IMR-90 (cell line): ENCODE results near the gene NOMO2.
"Not testable (repeated sequence)": the region's sequence is repeated elsewhere in the genome, so short reads cannot be mapped to it uniquely, and the experiment has no call there.

ENCODE experiments used
- BHLHE40 ChIP-seq: fragments of 150-350 bp; IDR thresholded peaks from 2 replicates; pipeline ENCODE4 v1.6.1; 2016; ENCODE audit warnings: mild to moderate bottlenecking, low read depth, low read length
- RAD21 ChIP-seq: IDR thresholded peaks from 2 replicates; pipeline ENCODE4 v1.6.1; 2012; ENCODE audit warnings: low read length, improper control_type of control experiment
- TF ChIP-seq, protein P1 (sequence below): conservative IDR thresholded peaks from 2 replicates; pipeline ENCODE4 v1.5.1; 2012; ENCODE audit warnings: mild to moderate bottlenecking, low read depth, low read length, improper control_type of control experiment

DNA sequence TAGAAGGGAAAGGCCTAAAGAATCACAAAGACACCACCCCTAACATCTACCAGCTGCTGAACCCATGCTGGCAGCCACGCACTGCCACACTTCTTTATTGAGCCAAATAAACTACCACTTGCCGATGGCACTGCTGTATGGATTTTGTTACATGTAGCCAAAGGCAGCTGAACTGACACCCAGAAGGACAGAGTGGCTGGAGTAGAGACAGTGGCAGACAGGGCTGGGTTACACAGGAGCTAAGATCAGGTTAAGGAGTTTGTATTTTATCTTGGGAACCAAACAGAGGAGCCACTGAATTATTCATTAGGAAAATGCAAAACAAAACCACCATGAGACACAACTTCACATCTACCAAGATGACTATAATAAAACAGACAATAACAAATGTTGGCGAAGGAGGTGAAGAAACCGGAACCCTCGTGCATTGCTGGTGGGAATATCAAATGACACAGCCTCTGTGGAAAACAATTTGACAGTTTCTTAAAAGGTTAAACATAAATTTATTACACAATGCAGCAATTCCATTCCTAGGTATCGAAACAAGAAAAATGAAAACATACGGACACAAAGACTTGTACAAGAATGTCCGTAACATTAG is 35.9 kb downstream of the NOMO2 start:
- TF ChIP-seq, protein P1, sequence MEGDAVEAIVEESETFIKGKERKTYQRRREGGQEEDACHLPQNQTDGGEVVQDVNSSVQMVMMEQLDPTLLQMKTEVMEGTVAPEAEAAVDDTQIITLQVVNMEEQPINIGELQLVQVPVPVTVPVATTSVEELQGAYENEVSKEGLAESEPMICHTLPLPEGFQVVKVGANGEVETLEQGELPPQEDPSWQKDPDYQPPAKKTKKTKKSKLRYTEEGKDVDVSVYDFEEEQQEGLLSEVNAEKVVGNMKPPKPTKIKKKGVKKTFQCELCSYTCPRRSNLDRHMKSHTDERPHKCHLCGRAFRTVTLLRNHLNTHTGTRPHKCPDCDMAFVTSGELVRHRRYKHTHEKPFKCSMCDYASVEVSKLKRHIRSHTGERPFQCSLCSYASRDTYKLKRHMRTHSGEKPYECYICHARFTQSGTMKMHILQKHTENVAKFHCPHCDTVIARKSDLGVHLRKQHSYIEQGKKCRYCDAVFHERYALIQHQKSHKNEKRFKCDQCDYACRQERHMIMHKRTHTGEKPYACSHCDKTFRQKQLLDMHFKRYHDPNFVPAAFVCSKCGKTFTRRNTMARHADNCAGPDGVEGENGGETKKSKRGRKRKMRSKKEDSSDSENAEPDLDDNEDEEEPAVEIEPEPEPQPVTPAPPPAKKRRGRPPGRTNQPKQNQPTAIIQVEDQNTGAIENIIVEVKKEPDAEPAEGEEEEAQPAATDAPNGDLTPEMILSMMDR, result not testable (repeated sequence)
- not testable (repeated sequence) for TF ChIP-seq BHLHE40, RAD21
